GM23338 (cell line): ENCODE results near the gene TNPO1.

Source experiments
- CREB1 ChIP-seq: fragments of 250-450 bp; sonication (Bioruptor Pico); IDR thresholded peaks from 2 replicates; pipeline ENCODE4 v1.5.0; 2020; ENCODE audit warnings: low read depth, mild to moderate bottlenecking, moderate library complexity
- EZH2 ChIP-seq: fragments of 200-600 bp; sonication (generic); IDR thresholded peaks from one replicate; pipeline ENCODE4 v1.8.0; 2017; ENCODE audit warnings: antibody characterized with exemption, mild to moderate bottlenecking, low read depth; ENCODE audit not compliant: unreplicated experiment
- EZH2phosphoT487 ChIP-seq: fragments of 200-600 bp; sonication (generic); IDR thresholded peaks from one replicate; pipeline ENCODE4 v1.8.1; 2018; ENCODE audit warnings: antibody characterized with exemption; ENCODE audit not compliant: unreplicated experiment
- JUNB ChIP-seq: IDR thresholded peaks from one replicate; pipeline ENCODE4 v1.6.1; 2016; ENCODE audit warnings: antibody characterized with exemption; ENCODE audit not compliant: unreplicated experiment
- POLR2AphosphoS5 ChIP-seq: IDR thresholded peaks from 2 replicates; pipeline ENCODE4 v1.6.1; 2016; ENCODE audit warnings: antibody characterized with exemption, low read depth
- REST ChIP-seq: IDR thresholded peaks from one replicate; pipeline ENCODE4 v1.6.1; 2018; ENCODE audit warnings: antibody characterized with exemption; ENCODE audit not compliant: unreplicated experiment
- TF ChIP-seq, protein P1 (sequence below), 2 experiments: fragments of 200-600 bp in 1 of 2; sonication (generic) in 1 of 2; conservative IDR thresholded peaks; 2 replicates each; pipeline versions ENCODE4 v1.5.1 to v1.6.1; 2016 to 2017; ENCODE audit warnings: antibody characterized with exemption in 2 of 2, low read depth in 2 of 2, mild to moderate bottlenecking in 2 of 2, moderate library complexity in 1 of 2

GRCh38 chr5:72830362-72830761 is 13.9 kb downstream of the TNPO1 start:
- TF ChIP-seq, protein P1, sequence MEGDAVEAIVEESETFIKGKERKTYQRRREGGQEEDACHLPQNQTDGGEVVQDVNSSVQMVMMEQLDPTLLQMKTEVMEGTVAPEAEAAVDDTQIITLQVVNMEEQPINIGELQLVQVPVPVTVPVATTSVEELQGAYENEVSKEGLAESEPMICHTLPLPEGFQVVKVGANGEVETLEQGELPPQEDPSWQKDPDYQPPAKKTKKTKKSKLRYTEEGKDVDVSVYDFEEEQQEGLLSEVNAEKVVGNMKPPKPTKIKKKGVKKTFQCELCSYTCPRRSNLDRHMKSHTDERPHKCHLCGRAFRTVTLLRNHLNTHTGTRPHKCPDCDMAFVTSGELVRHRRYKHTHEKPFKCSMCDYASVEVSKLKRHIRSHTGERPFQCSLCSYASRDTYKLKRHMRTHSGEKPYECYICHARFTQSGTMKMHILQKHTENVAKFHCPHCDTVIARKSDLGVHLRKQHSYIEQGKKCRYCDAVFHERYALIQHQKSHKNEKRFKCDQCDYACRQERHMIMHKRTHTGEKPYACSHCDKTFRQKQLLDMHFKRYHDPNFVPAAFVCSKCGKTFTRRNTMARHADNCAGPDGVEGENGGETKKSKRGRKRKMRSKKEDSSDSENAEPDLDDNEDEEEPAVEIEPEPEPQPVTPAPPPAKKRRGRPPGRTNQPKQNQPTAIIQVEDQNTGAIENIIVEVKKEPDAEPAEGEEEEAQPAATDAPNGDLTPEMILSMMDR (conservative IDR thresholded peaks at IDR 0.05; ENCODE audit: low read depth in 2 of 2): no peak
- TF ChIP-seq EZH2 (no peak), POLR2AphosphoS5 (no peak), EZH2phosphoT487 (no peak), REST (no peak), JUNB (no peak), CREB1 (CRISPR knock-in tag) (no peak)
